Activated T-helper 2 cell treated with anti-CD3 and anti-CD28 coated beads, Interferon-gamma antibody, Interleukin-2, Interleukin-4, amounts not matched to agents 10 μg/mL and 5 μg/mL and 100 μg/mL, durations not matched to agents 14 hours and 24 hours and 36 hours (primary cell): ENCODE results near the gene ATP6V0A1. TPM values are rescaled to one million over a fixed set of nuclear protein-coding genes. Genes with fewer than 3 reads are reported as not detected.
"Not testable (repeated sequence)": the region's sequence is repeated elsewhere in the genome, so short reads cannot be mapped to it uniquely, and the experiment has no call there.

Source experiments
- DNase-seq: peaks from one replicate; pipeline ENCODE4 v3.0.0; 2021; ENCODE audit warnings: low spot score
- H3K27ac Mint-ChIP-seq: one replicate; pipeline ENCODE4 v1.8.0; 2021; ENCODE audit warnings: mixed read lengths
- H3K27me3 Mint-ChIP-seq: one replicate; pipeline ENCODE4 v1.8.0; 2021; ENCODE audit warnings: low read depth, mixed read lengths
- H3K36me3 Mint-ChIP-seq: one replicate; pipeline ENCODE4 v1.8.0; 2021; ENCODE audit warnings: low read depth, mixed read lengths
- H3K4me1 Mint-ChIP-seq: one replicate; pipeline ENCODE4 v1.8.0; 2021; ENCODE audit warnings: low read depth, mixed read lengths
- H3K4me3 Mint-ChIP-seq: one replicate; pipeline ENCODE4 v1.8.0; 2021; ENCODE audit warnings: low read depth, mild to moderate bottlenecking, moderate library complexity, mixed read lengths
- H3K9me3 Mint-ChIP-seq: one replicate; pipeline ENCODE4 v1.8.0; 2021; ENCODE audit warnings: mixed read lengths
- intact Hi-C: fragments of 100-400 bp; cut with micrococcal nuclease; formaldehyde crosslinking; loops from one replicate; pipeline ENCODE4 v1.15.1; 2023
- total RNA-seq: library from RNA; stranded (reverse); gene quantifications from 2 replicates; pipeline ENCODE4 v1.2.3, GENCODE V29; 2022

Gene ATP6V0A1
- total RNA-seq: 16.0 and 17.5 TPM in 2 replicates

GRCh38 chr17:42458497-42459255 is at the start of gene ATP6V0A1:
Gene ATP6V0A1 (plus strand): TSS chr17:42458878. CDS start chr17:42460895, 2,017 bp downstream.
- DNase-seq: peak; percentile 83
- Mint-ChIP-seq H3K9me3 (no peaks in the 10 kb centered on the region), H3K36me3 (no peaks in the 10 kb centered on the region), H3K4me3 (peak within 1 kb of the TSS; percentile 87), H3K27me3 (peaks cover 11% of the 10 kb centered on the region), H3K4me1 (peaks cover 38% of the 10 kb centered on the region), H3K27ac (peak within 1 kb of the TSS; percentile 81)
- intact Hi-C loops: no loop called here

DNA sequence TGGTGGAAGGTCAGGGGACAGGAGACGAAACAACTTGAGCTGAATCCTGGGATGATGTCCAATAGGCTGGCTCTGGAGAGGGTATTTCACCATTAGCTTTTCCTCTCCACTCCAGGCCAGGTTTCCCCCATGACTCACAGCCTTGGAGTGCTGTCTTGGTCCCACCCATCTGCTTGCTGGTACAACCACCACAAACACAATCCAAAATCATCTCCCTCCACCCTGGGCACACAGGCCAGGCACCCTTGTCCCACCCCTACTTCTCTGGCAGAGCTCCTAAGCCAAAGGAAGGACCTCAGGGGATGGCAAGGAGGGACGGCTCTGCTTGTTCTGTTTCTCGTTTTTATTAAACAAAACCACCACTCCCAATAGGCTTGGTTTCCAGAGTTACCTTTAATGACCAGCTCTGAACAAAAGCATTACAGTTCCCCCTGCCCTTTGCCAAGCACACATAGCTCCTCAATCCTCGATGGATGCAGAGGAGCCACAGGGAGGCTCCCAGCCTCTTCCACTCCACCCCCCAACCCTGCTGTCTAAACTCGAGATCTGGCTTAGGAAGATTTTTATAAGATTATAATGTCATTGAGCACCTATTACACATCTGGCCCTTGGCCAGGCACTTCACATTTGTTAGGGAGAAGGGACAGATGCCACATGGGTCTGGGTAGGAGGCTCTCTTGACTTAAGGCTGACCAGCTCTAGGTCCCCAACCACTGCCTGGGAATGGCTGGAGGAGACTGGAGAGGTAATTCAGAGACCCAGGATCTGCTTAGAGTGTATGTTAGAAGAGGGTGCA is 49.0 kb upstream of the ATP6V0A1 start:
- Mint-ChIP-seq H3K36me3 (no peaks in the 10 kb centered on the region), H3K9me3 (no peaks in the 10 kb centered on the region), H3K27ac (no peak overlapping the region), H3K4me1 (peaks cover 3% of the 10 kb centered on the region), H3K27me3 (peaks cover 3% of the 10 kb centered on the region), H3K4me3 (no peak overlapping the region)
- no peak for DNase-seq
- intact Hi-C loops: loop anchor here (10.0 kb wide), 2 partner anchors 115 to 185 kb away; no protein-coding TSS in a partner anchor

DNA sequence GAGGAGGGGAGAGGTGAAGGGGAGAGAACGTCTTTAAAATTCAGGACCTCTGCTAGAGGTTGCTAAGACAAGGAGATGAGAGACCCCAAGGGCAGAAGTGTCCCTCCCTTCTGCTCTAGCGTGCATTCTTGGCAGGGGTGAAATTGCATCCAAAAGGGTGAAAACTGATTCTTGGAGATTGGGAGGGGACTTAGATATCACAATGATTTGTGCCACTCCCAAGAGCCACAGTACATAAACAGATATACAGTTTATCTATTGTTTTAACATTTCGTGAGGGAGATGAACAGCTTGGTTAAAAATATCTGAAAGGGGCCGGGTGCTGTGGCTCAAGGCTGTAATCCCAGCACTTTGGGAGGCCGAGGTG is 48.4 kb upstream of the ATP6V0A1 start:
- Mint-ChIP-seq H3K4me3 (no peak overlapping the region), H3K27me3 (peaks cover 3% of the 10 kb centered on the region)
- DNase-seq: no peak

GRCh38 chr17:42411361-42411760 is 47.3 kb upstream of the ATP6V0A1 start:
- intact Hi-C loops: no loop called here
- Mint-ChIP-seq H3K9me3 (no peaks in the 10 kb centered on the region), H3K27me3 (peaks cover 6% of the 10 kb centered on the region), H3K4me1 (peaks cover 8% of the 10 kb centered on the region), H3K4me3 (no peak overlapping the region), H3K27ac (no peak overlapping the region), H3K36me3 (no peaks in the 10 kb centered on the region)
- DNase-seq: no peak

More for the DNA sequence above, 48.4 kb upstream of the ATP6V0A1 start:
- no peak overlapping the region for H3K27ac Mint-ChIP-seq
- no peaks in the 10 kb centered on the region for H3K9me3 Mint-ChIP-seq
- H3K36me3 Mint-ChIP-seq: no peaks in the 10 kb centered on the region
- intact Hi-C loops: no loop called here
- peaks cover 8% of the 10 kb centered on the region for H3K4me1 Mint-ChIP-seq

DNA sequence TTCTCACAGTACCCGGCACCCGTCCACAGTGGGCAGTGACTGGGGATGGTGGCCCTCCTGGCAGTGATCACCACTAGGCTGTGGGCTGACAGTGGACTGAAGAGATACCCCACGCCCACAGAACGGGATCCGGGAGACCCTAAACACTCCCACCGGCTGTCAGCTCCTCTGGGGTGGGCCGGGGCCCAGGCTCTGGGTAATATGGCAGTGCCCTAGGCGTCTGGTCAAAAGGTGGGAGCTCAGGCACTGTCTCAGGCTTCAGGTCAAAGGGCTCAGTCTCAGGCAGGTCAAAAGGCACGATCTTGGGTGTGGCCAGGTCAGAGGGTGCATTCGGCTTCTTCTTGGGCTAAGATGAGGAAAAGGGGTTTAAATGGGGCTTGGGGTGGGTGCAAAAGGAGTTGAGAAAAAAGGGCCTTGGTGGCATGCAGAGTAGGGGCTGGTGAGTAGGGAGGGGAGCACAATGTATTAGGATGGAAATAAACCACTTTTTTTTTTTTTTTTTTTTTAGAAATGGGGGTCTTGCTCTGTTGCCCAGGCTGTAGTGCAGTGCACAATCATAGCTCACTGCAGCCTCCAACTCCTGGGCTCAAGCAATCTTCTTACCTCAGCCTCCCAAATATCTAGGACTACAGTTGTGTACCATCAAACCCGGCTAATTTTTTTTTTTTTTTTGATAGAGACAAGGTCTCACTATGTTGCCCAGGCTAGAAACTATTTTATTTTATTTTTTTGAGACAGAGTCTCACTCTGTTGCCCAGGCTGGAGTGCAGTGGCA is 46.6 kb upstream of the ATP6V0A1 start:
- H3K4me1 Mint-ChIP-seq: peaks cover 8% of the 10 kb centered on the region
- H3K27ac Mint-ChIP-seq: no peak overlapping the region
- no peaks in the 10 kb centered on the region for H3K9me3 Mint-ChIP-seq
- intact Hi-C loops: no loop called here
- no peak for DNase-seq
- no peak overlapping the region for H3K4me3 Mint-ChIP-seq
- H3K27me3 Mint-ChIP-seq: peaks cover 6% of the 10 kb centered on the region
- H3K36me3 Mint-ChIP-seq: no peaks in the 10 kb centered on the region

- no peaks in the 10 kb centered on the region for H3K36me3 Mint-ChIP-seq
- DNase-seq: no peak
- H3K4me3 Mint-ChIP-seq: no peak overlapping the region
- no peak overlapping the region for H3K27ac Mint-ChIP-seq
- H3K9me3 Mint-ChIP-seq: no peaks in the 10 kb centered on the region
- intact Hi-C loops: no loop called here
- peaks cover 5% of the 10 kb centered on the region for H3K4me1 Mint-ChIP-seq
- H3K27me3 Mint-ChIP-seq: peaks cover 6% of the 10 kb centered on the region
Measured at GRCh38 chr17:42413464-42414040, 45.1 kb upstream of the ATP6V0A1 start.

DNA sequence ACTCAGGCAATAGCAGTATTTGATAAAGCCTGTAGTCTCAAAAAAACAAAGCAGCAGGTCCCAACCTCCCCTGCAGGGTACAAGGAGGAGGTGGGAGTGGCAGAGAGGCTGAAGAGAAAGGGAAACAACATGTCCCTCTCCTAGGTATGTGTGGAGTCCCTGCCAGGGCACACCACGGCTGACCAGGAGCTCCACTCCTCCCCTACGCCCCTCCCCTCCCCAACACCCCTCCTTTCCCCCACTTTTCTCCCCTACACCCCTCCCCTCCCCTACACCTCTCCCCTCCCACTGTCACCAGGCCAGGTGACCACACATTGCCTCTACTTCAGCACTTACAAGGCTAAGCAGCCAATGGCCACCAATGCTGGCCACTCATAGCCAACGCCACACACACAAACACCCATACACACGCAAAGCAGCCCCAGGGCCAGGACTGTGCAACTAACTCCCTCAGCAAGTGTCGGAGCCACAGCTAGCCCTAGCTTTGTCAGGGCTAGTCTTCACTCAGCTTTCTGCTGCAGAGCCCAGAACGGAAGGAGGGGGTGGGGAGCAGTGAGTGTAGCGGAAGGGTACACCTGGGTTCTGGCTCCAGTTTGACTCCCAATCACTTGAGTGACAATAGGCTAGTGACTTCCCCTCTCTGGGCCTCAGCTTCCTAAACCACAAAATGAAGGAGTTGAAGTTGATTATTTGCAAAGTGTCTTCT is 43.8 kb upstream of the ATP6V0A1 start:
- no peak overlapping the region for H3K27ac Mint-ChIP-seq
- H3K27me3 Mint-ChIP-seq: peaks cover 8% of the 10 kb centered on the region
- H3K9me3 Mint-ChIP-seq: no peaks in the 10 kb centered on the region
- intact Hi-C loops: no loop called here
- H3K36me3 Mint-ChIP-seq: no peaks in the 10 kb centered on the region
- H3K4me1 Mint-ChIP-seq: peaks cover 11% of the 10 kb centered on the region
- DNase-seq: no peak
- no peak overlapping the region for H3K4me3 Mint-ChIP-seq

- Mint-ChIP-seq H3K27me3 (peaks cover 26% of the 10 kb centered on the region), H3K4me1 (peaks cover 23% of the 10 kb centered on the region)
- H3K36me3 Mint-ChIP-seq, H3K27ac Mint-ChIP-seq, H3K9me3 Mint-ChIP-seq, H3K4me3 Mint-ChIP-seq, DNase-seq, intact Hi-C loops: not testable (repeated sequence)
Measured at GRCh38 chr17:42417981-42418380, 40.7 kb upstream of the ATP6V0A1 start.

DNA sequence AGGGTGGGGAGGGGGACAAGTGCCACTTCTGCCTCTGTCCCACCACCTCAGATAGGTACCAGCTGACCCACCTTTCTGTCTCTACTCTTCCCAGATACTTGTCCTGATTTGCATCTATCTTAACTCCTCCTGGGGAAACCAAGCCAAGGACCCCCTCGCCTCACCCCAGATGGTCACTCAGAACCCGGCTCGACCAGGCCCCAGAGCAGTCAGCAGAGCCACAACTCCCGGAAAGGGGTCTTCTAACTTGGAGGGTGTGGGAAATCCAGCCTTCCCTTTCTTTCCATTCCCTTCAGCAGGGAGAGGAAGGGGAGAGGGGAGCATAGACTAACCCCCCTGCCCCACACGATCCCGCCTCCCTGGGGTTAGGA is 37.6 kb upstream of the ATP6V0A1 start:
- Mint-ChIP-seq H3K36me3 (peaks cover 3% of the 10 kb centered on the region), H3K27ac (no peak overlapping the region), H3K9me3 (no peaks in the 10 kb centered on the region), H3K4me3 (peak overlapping the region; percentile 64), H3K4me1 (peaks cover 18% of the 10 kb centered on the region), H3K27me3 (peaks cover 42% of the 10 kb centered on the region)
- no peak for DNase-seq
- intact Hi-C loops: no loop called here

DNA sequence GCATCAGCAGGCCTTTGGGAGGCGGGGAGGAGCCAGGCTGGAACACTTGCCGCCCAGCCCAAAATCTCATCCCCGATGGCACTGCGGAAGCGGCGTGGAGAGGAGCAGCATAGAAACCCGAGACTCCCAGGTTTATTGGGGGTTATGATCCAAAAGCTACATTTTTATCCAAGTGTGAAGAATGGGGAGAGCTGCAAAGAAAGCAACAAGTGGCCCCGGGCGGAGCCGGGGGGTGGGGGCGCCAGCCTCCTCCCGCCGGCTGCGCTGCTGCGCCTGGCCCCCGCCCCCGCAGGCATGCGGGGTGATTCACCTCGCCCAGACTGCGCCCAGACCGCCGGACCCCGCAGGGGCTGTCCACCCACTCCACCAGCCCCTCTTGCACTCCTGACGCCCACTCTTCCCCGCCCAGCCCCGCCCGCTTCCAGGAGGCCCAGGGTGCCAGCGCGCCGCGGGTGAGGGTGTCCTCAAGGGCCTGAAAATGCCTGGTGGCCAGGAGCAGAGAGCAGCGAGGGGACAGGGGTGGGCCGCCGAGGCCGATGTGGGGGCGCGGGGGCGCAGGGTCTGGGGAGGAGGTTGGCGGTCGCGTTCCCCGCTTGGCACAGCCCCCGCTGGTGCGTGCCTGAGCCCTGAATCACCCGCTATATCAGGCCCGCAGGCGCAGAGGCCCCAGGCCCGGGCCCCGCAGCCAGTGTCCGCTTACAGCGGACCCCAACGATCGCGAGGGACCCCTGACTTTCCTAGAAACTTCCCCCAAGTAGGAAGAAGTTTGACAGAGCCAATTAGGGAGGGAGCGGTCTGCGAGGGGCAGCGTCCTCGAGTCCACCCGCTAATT is 37.0 kb upstream of the ATP6V0A1 start:
- peaks cover 42% of the 10 kb centered on the region for H3K27me3 Mint-ChIP-seq
- DNase-seq: no peak
- intact Hi-C loops: no loop called here

DNA sequence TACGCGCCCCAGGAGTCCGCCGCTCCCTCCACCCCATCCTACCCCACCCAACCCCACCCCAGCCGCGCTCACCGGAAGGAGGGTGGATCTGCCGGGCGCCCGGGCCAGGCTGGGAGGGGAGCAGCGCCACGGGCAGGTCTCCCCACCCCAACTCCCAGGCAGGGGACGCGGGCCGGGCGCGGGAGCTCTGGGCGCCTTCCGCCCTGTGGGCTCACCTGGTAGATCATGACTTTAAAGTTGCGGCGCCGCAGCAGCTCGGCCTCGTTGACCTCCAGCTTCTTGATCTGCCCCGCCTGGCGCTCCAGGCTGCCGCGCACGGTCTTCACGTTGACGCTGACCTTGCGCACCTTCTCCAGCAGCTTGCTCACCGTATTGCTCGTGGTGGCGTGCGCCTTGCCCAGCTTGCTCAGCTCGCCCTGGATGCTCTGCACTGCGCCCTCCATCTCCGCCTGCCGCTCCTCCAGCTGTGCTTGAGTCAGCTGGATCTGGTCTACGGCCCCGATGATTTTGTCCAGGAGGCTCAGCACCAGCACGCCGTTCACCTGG is 36.2 kb upstream of the ATP6V0A1 start:
- H3K27ac Mint-ChIP-seq: no peak overlapping the region
- H3K4me1 Mint-ChIP-seq: peaks cover 18% of the 10 kb centered on the region
- H3K4me3 Mint-ChIP-seq: peak overlapping the region; percentile 81
- H3K36me3 Mint-ChIP-seq: peaks cover 3% of the 10 kb centered on the region
- H3K9me3 Mint-ChIP-seq: no peaks in the 10 kb centered on the region
- H3K27me3 Mint-ChIP-seq: peaks cover 42% of the 10 kb centered on the region
- intact Hi-C loops: no loop called here
- DNase-seq: no peak

More for the DNA sequence above, 37.0 kb upstream of the ATP6V0A1 start:
- Mint-ChIP-seq H3K9me3 (no peaks in the 10 kb centered on the region), H3K4me3 (peak overlapping the region; percentile 64), H3K4me1 (peaks cover 18% of the 10 kb centered on the region), H3K27ac (no peak overlapping the region), H3K36me3 (peaks cover 3% of the 10 kb centered on the region)
